Esophagus muscularis mucosa (tissue), 4 donors: ENCODE measurements around the gene CDC42EP2.

Experiments
- CTCF ChIP-seq, 3 experiments: fragments of 200-600 bp in 2 of 3; fragments of 450-650 bp in 1 of 3; sonication (generic) in 2 of 3; IDR thresholded peaks; one replicate each; pipeline ENCODE4 v1.5.1; 2017 to 2019; ENCODE audit warnings: antibody characterized with exemption in 3 of 3, mild to moderate bottlenecking in 2 of 3, moderate library complexity in 1 of 3
- EP300 ChIP-seq: sonication (generic); formaldehyde crosslinking; IDR thresholded peaks from one replicate; pipeline ENCODE4 v1.6.1; 2017; ENCODE audit warnings: antibody characterized with exemption
- POLR2A ChIP-seq: fragments of 450-650 bp; IDR thresholded peaks from one replicate; pipeline ENCODE4 v1.6.1; 2017; ENCODE audit warnings: antibody characterized with exemption, moderate library complexity, mild to moderate bottlenecking, low read depth
- POLR2AphosphoS5 ChIP-seq, 2 donors: sonication (generic); formaldehyde crosslinking; IDR thresholded peaks; one replicate each; pipeline ENCODE4 v1.6.1; 2017; ENCODE audit warnings: antibody characterized with exemption in 2 of 2

DNA sequence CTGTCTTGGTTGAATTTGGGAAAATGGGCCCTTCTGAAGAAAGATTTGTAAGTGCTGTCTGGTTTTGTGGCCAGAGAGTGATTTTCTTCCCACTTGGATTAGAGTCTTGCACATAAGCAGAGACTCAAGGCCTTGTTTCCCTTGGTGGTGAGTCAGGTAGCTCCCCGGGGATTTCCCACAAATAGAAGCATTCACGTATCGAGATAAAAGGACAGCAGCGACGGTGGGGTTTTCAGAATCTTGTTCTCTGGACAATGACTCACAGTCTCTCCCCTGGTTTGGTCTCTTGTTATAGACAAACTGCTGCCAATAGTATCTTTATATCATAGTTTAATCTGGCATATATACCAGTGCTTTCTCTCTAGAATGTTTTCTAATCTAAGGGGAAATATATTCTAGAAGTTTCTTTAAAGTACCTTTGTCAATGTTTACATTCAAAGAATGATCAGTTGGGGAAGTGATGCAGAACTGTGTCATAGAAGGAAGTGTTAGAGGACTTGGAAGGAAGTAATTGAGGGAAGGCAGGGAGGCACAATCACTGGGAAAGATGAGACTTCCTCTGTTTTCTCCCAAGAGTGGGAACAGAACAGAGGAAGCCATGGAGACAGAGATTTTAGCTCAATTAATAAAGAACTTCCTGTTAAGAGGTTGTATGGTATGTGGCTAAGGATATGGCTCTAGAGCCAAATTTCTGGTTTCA is 34.8 kb upstream of the CDC42EP2 start:
- TF ChIP-seq CTCF (IDR thresholded peaks at IDR 0.05) (no peak), POLR2A (no peak), POLR2AphosphoS5 (IDR thresholded peaks at IDR 0.05) (no peak), EP300 (no peak)
